HL-60 (cell line): ENCODE data around the gene ZNF324B.
"Not testable (repeated sequence)": the region's sequence is repeated elsewhere in the genome, so short reads cannot be mapped to it uniquely, and the experiment has no call there.

ENCODE experiments used
- DNase-seq, 2 experiments: peaks; one replicate each; pipeline ENCODE4 v3.0.0-alpha.2; 2010 to 2020; ENCODE audit warnings: low read depth in 1 of 2, low spot score in 1 of 2
- H3K27ac ChIP-seq: fragments of 250-450 bp; sonication (Bioruptor Pico); replicated peaks from 2 replicates; pipeline ENCODE4 v1.5.1; 2020; ENCODE audit warnings: mild to moderate bottlenecking, moderate library complexity
- H3K27me3 ChIP-seq: fragments of 250-450 bp; sonication (Bioruptor Pico); 2 replicates; pipeline ENCODE4 v1.5.1; 2021; ENCODE audit warnings: mild to moderate bottlenecking, moderate library complexity; ENCODE audit not compliant: insufficient read depth, poor library complexity, severe bottlenecking
- H3K4me3 ChIP-seq: replicated peaks from 2 replicates; pipeline ENCODE4 v1.5.1; 2011; ENCODE audit warnings: mild to moderate bottlenecking, control low read depth, low read length; ENCODE audit not compliant: insufficient read depth
- GABPA ChIP-seq: IDR thresholded peaks from 2 replicates; pipeline ENCODE4 v1.6.1; 2012; ENCODE audit warnings: low read depth
- POLR2AphosphoS5 ChIP-seq: IDR thresholded peaks from 2 replicates; pipeline ENCODE4 v1.6.1; 2012; ENCODE audit warnings: low read depth
- SPI1 ChIP-seq: IDR thresholded peaks from 2 replicates; pipeline ENCODE4 v1.6.1; 2012; ENCODE audit warnings: low read depth, mild to moderate bottlenecking, borderline replicate concordance
- TF ChIP-seq, protein P1 (sequence below): IDR thresholded peaks from 2 replicates; pipeline ENCODE4 v1.6.1; 2012; ENCODE audit warnings: low read depth; ENCODE audit not compliant: insufficient replicate concordance
- TF ChIP-seq, protein P2 (sequence below): IDR thresholded peaks from one replicate; pipeline ENCODE4 v1.5.1; 2011; ENCODE audit warnings: low read length, control low read depth, inconsistent platforms; ENCODE audit not compliant: insufficient read depth

ZNF324B gene

DNA sequence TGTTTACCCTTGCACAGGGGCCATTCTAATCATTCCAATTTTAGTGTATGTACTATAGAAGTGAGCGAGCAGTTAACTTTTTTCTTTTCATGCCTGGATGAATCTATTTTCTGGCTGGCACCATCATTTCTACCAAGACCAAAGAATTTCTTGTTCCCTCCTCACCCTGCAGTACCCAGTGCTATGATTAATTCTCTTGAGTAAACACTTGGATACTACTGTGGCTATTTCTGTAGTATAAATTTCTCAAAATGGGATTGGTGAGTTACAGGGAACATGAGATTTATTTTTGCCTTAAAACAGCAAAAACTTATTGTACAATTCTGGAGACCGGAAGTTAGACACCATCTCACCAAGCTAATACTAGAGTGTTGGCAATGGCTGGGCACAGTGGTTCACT is 32.4 kb downstream of the ZNF324B start:
- no peak overlapping the region for H3K4me3 ChIP-seq
- DNase-seq = no peak
- TF ChIP-seq POLR2AphosphoS5 (no peak), SPI1 (no peak), GABPA (no peak)
- TF ChIP-seq, protein P1, sequence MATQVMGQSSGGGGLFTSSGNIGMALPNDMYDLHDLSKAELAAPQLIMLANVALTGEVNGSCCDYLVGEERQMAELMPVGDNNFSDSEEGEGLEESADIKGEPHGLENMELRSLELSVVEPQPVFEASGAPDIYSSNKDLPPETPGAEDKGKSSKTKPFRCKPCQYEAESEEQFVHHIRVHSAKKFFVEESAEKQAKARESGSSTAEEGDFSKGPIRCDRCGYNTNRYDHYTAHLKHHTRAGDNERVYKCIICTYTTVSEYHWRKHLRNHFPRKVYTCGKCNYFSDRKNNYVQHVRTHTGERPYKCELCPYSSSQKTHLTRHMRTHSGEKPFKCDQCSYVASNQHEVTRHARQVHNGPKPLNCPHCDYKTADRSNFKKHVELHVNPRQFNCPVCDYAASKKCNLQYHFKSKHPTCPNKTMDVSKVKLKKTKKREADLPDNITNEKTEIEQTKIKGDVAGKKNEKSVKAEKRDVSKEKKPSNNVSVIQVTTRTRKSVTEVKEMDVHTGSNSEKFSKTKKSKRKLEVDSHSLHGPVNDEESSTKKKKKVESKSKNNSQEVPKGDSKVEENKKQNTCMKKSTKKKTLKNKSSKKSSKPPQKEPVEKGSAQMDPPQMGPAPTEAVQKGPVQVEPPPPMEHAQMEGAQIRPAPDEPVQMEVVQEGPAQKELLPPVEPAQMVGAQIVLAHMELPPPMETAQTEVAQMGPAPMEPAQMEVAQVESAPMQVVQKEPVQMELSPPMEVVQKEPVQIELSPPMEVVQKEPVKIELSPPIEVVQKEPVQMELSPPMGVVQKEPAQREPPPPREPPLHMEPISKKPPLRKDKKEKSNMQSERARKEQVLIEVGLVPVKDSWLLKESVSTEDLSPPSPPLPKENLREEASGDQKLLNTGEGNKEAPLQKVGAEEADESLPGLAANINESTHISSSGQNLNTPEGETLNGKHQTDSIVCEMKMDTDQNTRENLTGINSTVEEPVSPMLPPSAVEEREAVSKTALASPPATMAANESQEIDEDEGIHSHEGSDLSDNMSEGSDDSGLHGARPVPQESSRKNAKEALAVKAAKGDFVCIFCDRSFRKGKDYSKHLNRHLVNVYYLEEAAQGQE = no peak
- TF ChIP-seq, protein P2, sequence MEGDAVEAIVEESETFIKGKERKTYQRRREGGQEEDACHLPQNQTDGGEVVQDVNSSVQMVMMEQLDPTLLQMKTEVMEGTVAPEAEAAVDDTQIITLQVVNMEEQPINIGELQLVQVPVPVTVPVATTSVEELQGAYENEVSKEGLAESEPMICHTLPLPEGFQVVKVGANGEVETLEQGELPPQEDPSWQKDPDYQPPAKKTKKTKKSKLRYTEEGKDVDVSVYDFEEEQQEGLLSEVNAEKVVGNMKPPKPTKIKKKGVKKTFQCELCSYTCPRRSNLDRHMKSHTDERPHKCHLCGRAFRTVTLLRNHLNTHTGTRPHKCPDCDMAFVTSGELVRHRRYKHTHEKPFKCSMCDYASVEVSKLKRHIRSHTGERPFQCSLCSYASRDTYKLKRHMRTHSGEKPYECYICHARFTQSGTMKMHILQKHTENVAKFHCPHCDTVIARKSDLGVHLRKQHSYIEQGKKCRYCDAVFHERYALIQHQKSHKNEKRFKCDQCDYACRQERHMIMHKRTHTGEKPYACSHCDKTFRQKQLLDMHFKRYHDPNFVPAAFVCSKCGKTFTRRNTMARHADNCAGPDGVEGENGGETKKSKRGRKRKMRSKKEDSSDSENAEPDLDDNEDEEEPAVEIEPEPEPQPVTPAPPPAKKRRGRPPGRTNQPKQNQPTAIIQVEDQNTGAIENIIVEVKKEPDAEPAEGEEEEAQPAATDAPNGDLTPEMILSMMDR = no peak
- H3K27ac ChIP-seq = no peak overlapping the region
- H3K27me3 ChIP-seq = no peaks in the 10 kb centered on the region

DNA sequence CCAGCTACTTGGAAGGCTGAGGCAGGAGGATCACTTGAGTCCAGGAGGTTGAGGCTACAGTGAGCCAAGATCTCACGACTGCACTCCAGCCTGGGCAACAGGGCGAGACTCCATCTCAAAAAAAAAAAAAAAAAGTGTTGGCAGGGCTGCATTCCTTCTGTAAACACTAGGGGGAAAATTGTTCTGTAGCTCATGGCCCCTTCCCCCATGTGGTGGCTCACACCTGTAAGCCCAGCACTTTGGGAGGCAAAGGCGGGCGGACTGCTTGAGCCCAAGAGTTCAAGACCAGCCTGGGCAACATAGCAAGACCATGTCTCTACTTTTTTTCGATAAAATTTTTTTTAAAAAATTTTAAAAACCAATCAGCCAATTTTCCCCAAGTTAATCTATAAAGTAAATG is 32.9 kb downstream of the ZNF324B start:
- not testable (repeated sequence) for DNase-seq, H3K27ac ChIP-seq, H3K4me3 ChIP-seq, H3K27me3 ChIP-seq

DNA sequence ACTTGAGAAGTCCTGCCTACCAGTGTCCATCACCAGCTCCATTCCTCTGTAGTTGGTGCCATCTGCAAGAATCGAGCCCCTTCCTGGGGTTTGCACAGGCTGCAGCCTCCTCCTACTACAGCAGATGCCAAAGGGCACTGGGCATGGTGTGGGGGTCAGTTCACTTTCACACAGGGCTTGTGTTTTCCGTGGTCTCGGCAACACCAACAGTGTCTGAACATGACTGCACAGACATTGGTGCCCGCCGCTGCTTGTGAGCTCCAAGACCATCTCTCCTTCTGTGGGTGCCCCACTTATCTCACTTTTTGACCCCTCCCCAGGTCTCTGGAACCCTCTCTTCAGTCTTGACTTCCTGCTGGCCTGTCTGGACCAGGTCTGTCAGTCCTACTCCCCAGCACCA is 40.0 kb downstream of the ZNF324B start:
- TF ChIP-seq GABPA (no peak), POLR2AphosphoS5 (no peak), SPI1 (no peak)
- TF ChIP-seq, protein P1 = no peak
- TF ChIP-seq, protein P2 = no peak
- H3K27me3 ChIP-seq = no peaks in the 10 kb centered on the region
- no peak for DNase-seq
- no peak overlapping the region for H3K27ac ChIP-seq
- H3K4me3 ChIP-seq = no peak overlapping the region

DNA sequence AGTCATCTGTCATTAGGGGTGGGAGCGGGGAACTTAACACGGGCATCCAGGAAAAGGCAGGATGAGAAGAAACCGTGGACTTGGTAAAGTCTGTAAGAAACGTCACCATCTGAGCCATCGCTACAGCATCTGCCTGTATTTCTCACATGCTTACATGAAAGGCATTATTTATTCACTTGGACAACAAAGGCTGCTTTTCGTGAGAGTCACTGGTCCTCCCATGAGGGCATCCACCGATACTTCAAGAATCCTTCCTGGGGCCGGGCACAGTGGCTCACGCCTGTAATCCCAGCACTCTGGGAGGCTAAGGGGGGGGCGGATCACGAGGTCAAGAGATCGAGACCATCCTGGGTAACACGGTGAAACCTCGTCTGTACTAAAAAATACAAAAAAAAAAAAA is 40.8 kb downstream of the ZNF324B start:
- H3K27me3 ChIP-seq = no peaks in the 10 kb centered on the region
- TF ChIP-seq SPI1 (no peak), GABPA (no peak), POLR2AphosphoS5 (no peak)
- TF ChIP-seq, protein P2 = no peak
- TF ChIP-seq, protein P1 = no peak
- no peak overlapping the region for H3K4me3 ChIP-seq
- H3K27ac ChIP-seq = no peak overlapping the region
- no peak for DNase-seq
